GM10248 (cell line): Measurements from ENCODE around the gene OR11A1.

Experiments used
- CTCF ChIA-PET: fragments of 300-600 bp; sonication (Branson Sonifier 250); formaldehyde crosslinking; extraction: SDS; loops from one replicate; lab custom pipeline; 2021; ENCODE audit warnings: antibody characterized with exemption; lab: Yijun Ruan, JAX
- POLR2A ChIA-PET: fragments of 350-650 bp; sonication (Branson Sonifier 250); formaldehyde crosslinking; extraction: SDS; loops from one replicate; lab custom pipeline; 2020; ENCODE audit warnings: antibody characterized with exemption; lab: Yijun Ruan, JAX
- DNase-seq: peaks from one replicate; pipeline ENCODE4 v3.0.0; 2012; ENCODE audit errors: extremely low spot score
- CTCF ChIP-seq: IDR thresholded peaks from 2 replicates; pipeline ENCODE4 v1.5.1; 2012; ENCODE audit warnings: mild to moderate bottlenecking, low read depth; ENCODE audit errors: extremely low read depth, missing control alignments, control extremely low read depth

OR11A1 gene

GRCh38 chr6:29501106-29501505, 44.2 kb upstream of the OR11A1 start:
- TF ChIP-seq CTCF: no peak
- CTCF ChIA-PET: no interaction called here
- POLR2A ChIA-PET: no interaction called here
- no peak for DNase-seq

GRCh38 chr6:29500594-29500993, 43.7 kb upstream of the OR11A1 start:
- no peak for DNase-seq
- no peak for TF ChIP-seq CTCF
- POLR2A ChIA-PET: no interaction called here
- CTCF ChIA-PET: no interaction called here

GRCh38 chr6:29499704-29500103, 42.8 kb upstream of the OR11A1 start:
- DNase-seq: no peak
- no peak for TF ChIP-seq CTCF
- ChIA-PET POLR2A (no interaction called here), CTCF (no interaction called here)

GRCh38 chr6:29496961-29497360, 40.1 kb upstream of the OR11A1 start:
- TF ChIP-seq CTCF: no peak
- DNase-seq: no peak
- CTCF ChIA-PET: no interaction called here
- POLR2A ChIA-PET: no interaction called here

- no peak for DNase-seq
- POLR2A ChIA-PET: no interaction called here
- TF ChIP-seq CTCF: no peak
- CTCF ChIA-PET: no interaction called here
These were observed 38.7 kb upstream of the OR11A1 start for GRCh38 chr6:29495571-29495970.

GRCh38 chr6:29494131-29494530, 37.3 kb upstream of the OR11A1 start:
- ChIA-PET POLR2A (no interaction called here), CTCF (interaction anchor here (1.1 to 1.3 kb wide), 2 partner anchors 29 to 98 kb away, joined by 3 to 4 read pairs; no protein-coding TSS in a partner anchor)
- DNase-seq: no peak
- no peak for TF ChIP-seq CTCF

- DNase-seq: no peak
- no peak for TF ChIP-seq CTCF
- POLR2A ChIA-PET: no interaction called here
- CTCF ChIA-PET: interaction anchor here (1.1 to 1.3 kb wide), 2 partner anchors 30 to 99 kb away, joined by 3 to 4 read pairs; no protein-coding TSS in a partner anchor
These were observed 36.4 kb upstream of the OR11A1 start for GRCh38 chr6:29493261-29493660.
